Tibial nerve (tissue), 4 donors: ENCODE results near the gene ZFP92. TPM values are rescaled to one million over a fixed set of nuclear protein-coding genes. Genes with fewer than 3 reads are reported as not detected.

Source experiments
- DNase-seq, 2 donors: peaks; one replicate each; pipeline ENCODE4 v3.0.0-alpha.2; 2019; ENCODE audit warnings: low spot score in 2 of 2
- H3K27ac ChIP-seq, 4 donors: fragments of 200-600 bp; sonication (generic) in 3 of 4; one replicate each; pipeline ENCODE4 v1.5.1; 2017 to 2019; ENCODE audit warnings: mild to moderate bottlenecking in 1 of 4
- H3K27me3 ChIP-seq, 2 donors: fragments of 200-600 bp; sonication (generic) in 1 of 2; one replicate each; pipeline versions ENCODE4 v1.5.1 to v1.6.0; 2017 to 2019
- H3K36me3 ChIP-seq, 3 donors: fragments of 200-600 bp; sonication (generic); one replicate each; pipeline ENCODE4 v1.5.1; 2018 to 2019
- H3K4me1 ChIP-seq, 4 donors: fragments of 200-600 bp; sonication (generic) in 3 of 4; one replicate each; pipeline ENCODE4 v1.5.1; 2017 to 2019
- H3K4me3 ChIP-seq, 4 donors: fragments of 200-600 bp; sonication (generic) in 3 of 4; one replicate each; pipeline ENCODE4 v1.5.1; 2017 to 2019; ENCODE audit warnings: mild to moderate bottlenecking in 1 of 4, moderate library complexity in 1 of 4
- H3K9me3 ChIP-seq, 4 donors: fragments of 200-600 bp; sonication (generic) in 3 of 4; one replicate each; pipeline ENCODE4 v1.5.1; 2017 to 2019
- CTCF ChIP-seq, 5 experiments: fragments of 200-600 bp in 3 of 5; fragments of 450-650 bp in 2 of 5; sonication (generic) in 3 of 5; IDR thresholded peaks; one replicate each; pipeline ENCODE4 v1.5.1; 2016 to 2019; ENCODE audit warnings: antibody characterized with exemption in 5 of 5, mild to moderate bottlenecking in 3 of 5, moderate library complexity in 2 of 5
- EP300 ChIP-seq, 2 donors: sonication (generic); formaldehyde crosslinking; IDR thresholded peaks; one replicate each; pipeline ENCODE4 v1.6.1; 2017; ENCODE audit warnings: antibody characterized with exemption in 2 of 2, mild to moderate bottlenecking in 1 of 2
- POLR2A ChIP-seq, 2 donors: fragments of 450-650 bp; IDR thresholded peaks; one replicate each; pipeline ENCODE4 v1.6.1; 2017; ENCODE audit warnings: antibody characterized with exemption in 2 of 2, mild to moderate bottlenecking in 2 of 2, moderate library complexity in 2 of 2
- WGBS, 2 donors: methylation state at CpG; one replicate each; pipeline ENCODE4 v1.1.5; 2018; 5-methylcytosine and 5-hydroxymethylcytosine counted together
- total RNA-seq, 4 donors: library from RNA; depleted of rRNA; stranded (reverse); fragments of >200 nt; gene quantifications; one replicate each; pipeline ENCODE4 v1.1.0, GENCODE V29; 2016

The ZFP92 gene
- total RNA-seq, 4 donors from 2014 or later = 0.39 to 1.8 (median 0.75) TPM

- no peaks in the 10 kb centered on the region for H3K27me3 ChIP-seq
- no peak overlapping the region for H3K4me3 ChIP-seq
- H3K9me3 ChIP-seq = no peaks in the 10 kb centered on the region
- no peak overlapping the region for H3K27ac ChIP-seq
- DNase-seq = no peak
- no peaks in the 10 kb centered on the region for H3K36me3 ChIP-seq
- no peak for TF ChIP-seq CTCF (IDR thresholded peaks at IDR 0.05)
- TF ChIP-seq POLR2A (IDR thresholded peaks at IDR 0.05) = no peak
- TF ChIP-seq EP300 (IDR thresholded peaks at IDR 0.05) = no peak
- no peaks in the 10 kb centered on the region for H3K4me1 ChIP-seq
- WGBS, 2 donors = 69 to 79% methylated on average over 8 of the region's 8 CpGs
Observed at GRCh38 chrX:153370293-153371055, 40.8 kb upstream of the ZFP92 start.

GRCh38 chrX:153371256-153371655 is 40.0 kb upstream of the ZFP92 start:
- no peak for DNase-seq
- Histone ChIP-seq H3K9me3 (no peaks in the 10 kb centered on the region), H3K27me3 (no peaks in the 10 kb centered on the region), H3K4me1 (no peaks in the 10 kb centered on the region), H3K36me3 (no peaks in the 10 kb centered on the region), H3K4me3 (no peak overlapping the region), H3K27ac (no peak overlapping the region)
- TF ChIP-seq POLR2A (IDR thresholded peaks at IDR 0.05) (no peak), CTCF (IDR thresholded peaks at IDR 0.05) (no peak), EP300 (IDR thresholded peaks at IDR 0.05) (no peak)
- 10 to 46% methylated on average over 3 of the region's 3 CpGs for WGBS, 2 donors

GRCh38 chrX:153372949-153373348 is 38.3 kb upstream of the ZFP92 start:
- no peak for TF ChIP-seq CTCF (IDR thresholded peaks at IDR 0.05)
- no peak for TF ChIP-seq POLR2A (IDR thresholded peaks at IDR 0.05)
- TF ChIP-seq EP300 (IDR thresholded peaks at IDR 0.05) = no peak

GRCh38 chrX:153374426-153374825 is 36.8 kb upstream of the ZFP92 start:
- Histone ChIP-seq H3K4me1 (no peaks in the 10 kb centered on the region), H3K27ac (no peak overlapping the region), H3K9me3 (no peaks in the 10 kb centered on the region), H3K36me3 (no peaks in the 10 kb centered on the region), H3K27me3 (no peaks in the 10 kb centered on the region), H3K4me3 (no peak overlapping the region)
- no peak for DNase-seq
- 64 to 76% methylated on average over 7 of the region's 7 CpGs for WGBS, 2 donors
- TF ChIP-seq CTCF (IDR thresholded peaks at IDR 0.05) = no peak

More at GRCh38 chrX:153372949-153373348, 38.3 kb upstream of the ZFP92 start:
- DNase-seq = no peak
- Histone ChIP-seq H3K9me3 (no peaks in the 10 kb centered on the region), H3K27ac (no peak overlapping the region), H3K36me3 (no peaks in the 10 kb centered on the region), H3K4me1 (no peaks in the 10 kb centered on the region), H3K27me3 (no peaks in the 10 kb centered on the region), H3K4me3 (no peak overlapping the region)

GRCh38 chrX:153375571-153375970 is 35.7 kb upstream of the ZFP92 start:
- Histone ChIP-seq H3K27me3 (no peaks in the 10 kb centered on the region), H3K4me3 (no peak overlapping the region), H3K36me3 (no peaks in the 10 kb centered on the region), H3K9me3 (no peaks in the 10 kb centered on the region), H3K27ac (no peak overlapping the region), H3K4me1 (no peaks in the 10 kb centered on the region)
- 88 to 96% methylated on average over 5 of the region's 5 CpGs for WGBS, 2 donors
- no peak for DNase-seq
- TF ChIP-seq EP300 (IDR thresholded peaks at IDR 0.05) (no peak), POLR2A (IDR thresholded peaks at IDR 0.05) (no peak), CTCF (IDR thresholded peaks at IDR 0.05) (no peak)
